T-cell (primary cell): ENCODE results near the gene PTPRD. TPM values are rescaled to one million over a fixed set of nuclear protein-coding genes. Genes with fewer than 3 reads are reported as not detected.

Experiments used
- ATAC-seq, 4 experiments: fragments of 200-7000 bp in 3 of 4; fragments of 150-1000 bp in 1 of 4; cut with Tn5 transposase; replicated peaks in 1 of 4; 1 replicate in 3 of 4; 2 replicates in 1 of 4; pipeline ENCODE4 v1.10.0; 2021; ENCODE audit warnings: moderate library complexity in 3 of 4, mild to moderate bottlenecking in 2 of 4, moderate number of reproducible peaks in 1 of 4
- CTCF ChIA-PET, 2 donors: fragments of 300-600 bp; sonication (Branson Sonifier 250); formaldehyde crosslinking; loops; one replicate each; lab custom pipeline; 2022; ENCODE audit warnings: antibody characterized with exemption in 2 of 2; lab: Charles Lee
- POLR2A ChIA-PET, 2 donors: fragments of 300-600 bp; sonication (Branson Sonifier 250); formaldehyde crosslinking; loops; one replicate each; lab custom pipeline; 2022; ENCODE audit warnings: antibody characterized with exemption in 2 of 2; lab: Charles Lee
- DNase-seq, 35 experiments: peaks; one replicate each; pipeline versions ENCODE4 v3.0.0 to v3.0.0-alpha.2; 2013 to 2023
- H3K27ac ChIP-seq: one replicate; pipeline ENCODE4 v1.5.1; 2013; ENCODE audit warnings: low read length
- H3K27me3 ChIP-seq, 2 experiments: replicated peaks in 1 of 2; 1 replicate in 1 of 2; 2 replicates in 1 of 2; pipeline versions ENCODE4 v1.6.1 to v1.7.0; 2013; ENCODE audit warnings: low read length in 1 of 2, mixed read lengths in 1 of 2; ENCODE audit not compliant: control insufficient read depth in 2 of 2, insufficient read depth in 2 of 2; ENCODE audit errors: extremely low read depth in 1 of 2
- H3K36me3 ChIP-seq, 2 donors: 1 replicate in 1 of 2; 2 replicates in 1 of 2; pipeline versions ENCODE4 v1.6.1 to v1.7.0; 2013; ENCODE audit warnings: low read length in 1 of 2; ENCODE audit not compliant: control insufficient read depth in 2 of 2, insufficient read depth in 1 of 2; ENCODE audit errors: extremely low read depth in 1 of 2
- H3K4me1 ChIP-seq, 2 experiments: 1 replicate in 1 of 2; 2 replicates in 1 of 2; pipeline versions ENCODE4 v1.6.1 to v1.7.0; 2013; ENCODE audit warnings: low read length in 2 of 2, mixed read lengths in 1 of 2; ENCODE audit not compliant: insufficient read depth in 2 of 2, control insufficient read depth in 1 of 2; ENCODE audit errors: extremely low read depth in 1 of 2
- H3K4me3 ChIP-seq, 2 donors: 1 replicate in 1 of 2; 2 replicates in 1 of 2; pipeline versions ENCODE4 v1.5.1 to v1.7.0; 2013; ENCODE audit warnings: mild to moderate bottlenecking in 2 of 2, low read length in 1 of 2, moderate library complexity in 1 of 2; ENCODE audit not compliant: control insufficient read depth in 1 of 2; ENCODE audit errors: extremely low read depth in 1 of 2
- H3K9me3 ChIP-seq: 2 replicates; pipeline ENCODE4 v1.7.0; 2013
- H3K27ac Mint-ChIP-seq, 2 donors: one replicate each; pipeline ENCODE4 v1.8.0; 2020 to 2021; ENCODE audit warnings: mild to moderate bottlenecking in 2 of 2, mixed read lengths in 2 of 2
- H3K27me3 Mint-ChIP-seq, 2 donors: one replicate each; pipeline ENCODE4 v1.8.0; 2021 to 2022; ENCODE audit warnings: mixed read lengths in 2 of 2
- H3K36me3 Mint-ChIP-seq: one replicate; pipeline ENCODE4 v1.8.0; 2021; ENCODE audit warnings: mixed read lengths
- H3K4me1 Mint-ChIP-seq, 3 donors: one replicate each; pipeline ENCODE4 v1.8.0; 2020 to 2022; ENCODE audit warnings: mixed read lengths in 3 of 3, mild to moderate bottlenecking in 1 of 3
- H3K4me3 Mint-ChIP-seq, 3 donors: one replicate each; pipeline ENCODE4 v1.8.0; 2020 to 2022; ENCODE audit warnings: mild to moderate bottlenecking in 3 of 3, mixed read lengths in 3 of 3, moderate library complexity in 3 of 3
- H3K9me3 Mint-ChIP-seq, 3 donors: one replicate each; pipeline ENCODE4 v1.8.0; 2020 to 2022; ENCODE audit warnings: mixed read lengths in 3 of 3
- WGBS: methylation state at CpG from one replicate; pipeline ENCODE4 v1.1.5; 2013; ENCODE audit warnings: missing lambda C conversion rate; ENCODE audit not compliant: insufficient coverage; 5-methylcytosine and 5-hydroxymethylcytosine counted together
- total RNA-seq, 35 experiments: library from RNA in 6 of 35; stranded (reverse) in 6 of 35; fragments of 120-200 nt in 1 of 35; gene quantifications; one replicate each; pipeline versions ENCODE4 v1.2.1 to v1.2.4 and lab custom pipeline; 2013 to 2026

The PTPRD gene
- total RNA-seq, 5 donors from 2014 or later (not counting 1 experiment from before 2014, with no cell fraction given) = 0.13 to 0.61 (median 0.38) TPM; not detected in 2

DNA sequence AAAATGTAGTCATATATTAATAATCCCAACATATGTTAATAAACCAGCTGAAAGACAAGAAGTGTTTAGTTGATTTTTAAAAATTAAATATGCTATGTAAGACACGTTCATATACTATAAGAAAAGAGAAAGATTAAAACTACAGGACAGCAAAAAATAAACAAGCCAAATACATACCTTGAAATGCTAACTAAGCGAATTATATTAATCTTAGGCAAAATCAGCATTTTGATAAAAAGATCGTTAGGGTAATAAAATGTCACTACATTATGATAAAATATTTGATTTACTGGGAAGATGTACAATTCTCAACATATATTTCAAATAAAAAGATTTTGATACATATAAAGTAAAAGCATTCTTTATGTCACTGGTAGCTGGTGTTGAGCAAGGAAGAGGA lies 938.3 kb downstream of the PTPRD start:
- no peaks in the 10 kb centered on the region for H3K27me3 Mint-ChIP-seq
- Histone ChIP-seq H3K36me3 (no peaks in the 10 kb centered on the region), H3K27ac (no peak overlapping the region), H3K4me3 (no peak overlapping the region), H3K27me3 (no peaks in the 10 kb centered on the region), H3K4me1 (no peaks in the 10 kb centered on the region), H3K9me3 (no peaks in the 10 kb centered on the region)
- POLR2A ChIA-PET = no interaction called here
- no peak overlapping the region for H3K4me3 Mint-ChIP-seq
- H3K9me3 Mint-ChIP-seq = peaks cover 0 to 21% (median 0%) of the 10 kb centered on the region in 3 donors
- no peak for DNase-seq
- H3K27ac Mint-ChIP-seq = no peak overlapping the region
- ATAC-seq = no peak
- CTCF ChIA-PET = no interaction called here
- H3K36me3 Mint-ChIP-seq = no peaks in the 10 kb centered on the region
- no CpG with 5 or more reads among the region's 3 CpGs for WGBS
- no peaks in the 10 kb centered on the region for H3K4me1 Mint-ChIP-seq

DNA sequence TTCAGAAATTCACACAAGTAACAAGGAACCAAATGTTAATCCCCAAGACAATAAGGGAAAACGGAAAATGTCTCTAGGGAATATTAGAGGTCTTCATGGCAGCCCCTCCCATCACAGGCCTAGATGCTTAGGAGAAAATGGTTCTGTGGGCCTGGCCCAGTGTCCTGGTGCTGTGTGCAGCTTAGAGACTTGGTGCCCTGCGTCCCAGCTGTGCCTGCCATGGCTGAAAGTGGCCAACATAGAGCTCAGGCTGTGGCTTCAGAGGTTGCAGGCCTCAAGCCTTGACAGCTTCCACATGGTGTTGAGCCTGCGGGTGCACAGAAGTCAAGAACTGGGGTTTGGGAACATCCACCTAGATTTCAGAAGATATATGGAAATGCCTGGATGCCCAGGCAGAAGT lies 942.3 kb downstream of the PTPRD start:
- H3K4me3 Mint-ChIP-seq = no peak overlapping the region
- no peak overlapping the region for H3K27ac ChIP-seq
- no peak overlapping the region for H3K27ac Mint-ChIP-seq
- no peak for ATAC-seq
- no peaks in the 10 kb centered on the region for H3K4me1 Mint-ChIP-seq
- no peaks in the 10 kb centered on the region for H3K36me3 ChIP-seq
- no peaks in the 10 kb centered on the region for H3K27me3 Mint-ChIP-seq
- WGBS = 71% methylated on average over 3 of the region's 3 CpGs
- ChIA-PET POLR2A (no interaction called here), CTCF (no interaction called here)
- no peaks in the 10 kb centered on the region for H3K9me3 ChIP-seq
- no peaks in the 10 kb centered on the region for H3K4me1 ChIP-seq
- no peaks in the 10 kb centered on the region for H3K27me3 ChIP-seq
- H3K9me3 Mint-ChIP-seq = peaks cover 0 to 16% (median 0%) of the 10 kb centered on the region in 3 donors
- H3K4me3 ChIP-seq = no peak overlapping the region
- no peaks in the 10 kb centered on the region for H3K36me3 Mint-ChIP-seq
- DNase-seq = no peak

GRCh38 chr9:9645006-9645405 lies 967.8 kb downstream of the PTPRD start:
- WGBS = 82% methylated on average over 3 of the region's 3 CpGs
- peaks cover 0 to 6% of the 10 kb centered on the region in 2 experiments for H3K4me1 ChIP-seq
- ATAC-seq = no peak

GRCh38 chr9:9631284-9631683 lies 981.5 kb downstream of the PTPRD start:
- Histone ChIP-seq H3K4me3 (no peak overlapping the region), H3K9me3 (no peaks in the 10 kb centered on the region), H3K27ac (no peak overlapping the region), H3K27me3 (no peaks in the 10 kb centered on the region), H3K36me3 (no peaks in the 10 kb centered on the region), H3K4me1 (no peaks in the 10 kb centered on the region)
- Mint-ChIP-seq H3K27me3 (no peaks in the 10 kb centered on the region), H3K4me1 (no peaks in the 10 kb centered on the region), H3K4me3 (no peak overlapping the region), H3K9me3 (peaks cover 0 to 9% (median 3%) of the 10 kb centered on the region in 3 donors), H3K36me3 (no peaks in the 10 kb centered on the region), H3K27ac (no peak overlapping the region)
- no CpG with 5 or more reads among the region's 2 CpGs for WGBS
- ATAC-seq (no peak), DNase-seq (no peak)
- CTCF ChIA-PET = no interaction called here
- POLR2A ChIA-PET = no interaction called here

More at GRCh38 chr9:9645006-9645405, 967.8 kb downstream of the PTPRD start:
- Histone ChIP-seq H3K27ac (no peak overlapping the region), H3K9me3 (no peaks in the 10 kb centered on the region), H3K36me3 (no peaks in the 10 kb centered on the region), H3K4me3 (no peak overlapping the region), H3K27me3 (no peaks in the 10 kb centered on the region)
- H3K27me3 Mint-ChIP-seq = no peaks in the 10 kb centered on the region
- H3K4me3 Mint-ChIP-seq = no peak overlapping the region
- H3K36me3 Mint-ChIP-seq = no peaks in the 10 kb centered on the region
- ChIA-PET CTCF (no interaction called here), POLR2A (no interaction called here)
- peaks cover 0 to 9% (median 0%) of the 10 kb centered on the region in 3 donors for H3K4me1 Mint-ChIP-seq
- no peak for DNase-seq
- H3K27ac Mint-ChIP-seq = no peak overlapping the region
- H3K9me3 Mint-ChIP-seq = no peaks in the 10 kb centered on the region

- CTCF ChIA-PET = interaction anchor here in 1 of 2 donors (0.6 to 0.7 kb wide), 3 partner anchors 19 to 169 kb away, joined by 3 read pairs; no protein-coding TSS in a partner anchor
- Mint-ChIP-seq H3K27ac (no peak overlapping the region), H3K27me3 (no peaks in the 10 kb centered on the region)
Observed at GRCh38 chr9:9625248-9625647, 987.6 kb downstream of the PTPRD start.

GRCh38 chr9:9623506-9623905 lies 989.3 kb downstream of the PTPRD start:
- no peak overlapping the region for H3K4me3 Mint-ChIP-seq
- ATAC-seq (no peak), DNase-seq (no peak)
- ChIA-PET CTCF (no interaction called here), POLR2A (no interaction called here)
- H3K9me3 Mint-ChIP-seq = peaks cover 0 to 4% (median 0%) of the 10 kb centered on the region in 3 donors
- H3K4me1 Mint-ChIP-seq = no peaks in the 10 kb centered on the region
- Histone ChIP-seq H3K9me3 (no peaks in the 10 kb centered on the region), H3K36me3 (no peaks in the 10 kb centered on the region), H3K4me1 (no peaks in the 10 kb centered on the region), H3K27ac (no peak overlapping the region), H3K27me3 (no peaks in the 10 kb centered on the region), H3K4me3 (no peak overlapping the region)
- H3K36me3 Mint-ChIP-seq = no peaks in the 10 kb centered on the region
- H3K27ac Mint-ChIP-seq = no peak overlapping the region
- WGBS = 33% methylated on average over 1 of the region's 2 CpGs
- H3K27me3 Mint-ChIP-seq = no peaks in the 10 kb centered on the region

More at GRCh38 chr9:9625248-9625647, 987.6 kb downstream of the PTPRD start:
- POLR2A ChIA-PET = no interaction called here
- Histone ChIP-seq H3K27ac (no peak overlapping the region), H3K9me3 (no peaks in the 10 kb centered on the region), H3K27me3 (no peaks in the 10 kb centered on the region), H3K4me1 (no peaks in the 10 kb centered on the region), H3K4me3 (no peak overlapping the region), H3K36me3 (no peaks in the 10 kb centered on the region)
- Mint-ChIP-seq H3K9me3 (peaks cover 0 to 4% (median 3%) of the 10 kb centered on the region in 3 donors), H3K4me1 (no peaks in the 10 kb centered on the region), H3K4me3 (no peak overlapping the region), H3K36me3 (no peaks in the 10 kb centered on the region)
- 91% methylated on average over 4 of the region's 5 CpGs for WGBS
- ATAC-seq (no peak), DNase-seq (no peak)
